HG03025 (cell line): Measurements from ENCODE around the gene CYB5RL.

Source experiments
- ATAC-seq: cut with Tn5 transposase; IDR thresholded peaks from one replicate; pipeline ENCODE4 v1.9.1; 2021; ENCODE audit warnings: mild to moderate bottlenecking, moderate library complexity; ENCODE audit not compliant: unreplicated experiment, low FRiP score

Gene CYB5RL

GRCh38 chr1:54163051-54163450 lies 36.8 kb downstream of the CYB5RL start:
- ATAC-seq = no peak

GRCh38 chr1:54161495-54162168 lies 38.2 kb downstream of the CYB5RL start:
- no peak for ATAC-seq

- no peak for ATAC-seq
Observed at GRCh38 chr1:54160351-54160750, 39.5 kb downstream of the CYB5RL start.

- ATAC-seq = no peak
Observed at GRCh38 chr1:54159733-54160316, 40.0 kb downstream of the CYB5RL start.

- ATAC-seq = no peak
Observed at GRCh38 chr1:54158071-54158470, 41.8 kb downstream of the CYB5RL start.

GRCh38 chr1:54157401-54157800 lies 42.4 kb downstream of the CYB5RL start:
- no peak for ATAC-seq

GRCh38 chr1:54156986-54157385 lies 42.8 kb downstream of the CYB5RL start:
- no peak for ATAC-seq

GRCh38 chr1:54156201-54156600 lies 43.6 kb downstream of the CYB5RL start:
- no peak for ATAC-seq

GRCh38 chr1:54153535-54154439 lies 46.0 kb downstream of the CYB5RL start:
- no peak for ATAC-seq

- ATAC-seq = no peak
Observed at GRCh38 chr1:54152696-54153095, 47.1 kb downstream of the CYB5RL start, which contains the start of gene CDCP2. Gene CDCP2 (minus strand): TSS chr1:54153000. CDS start chr1:54152922, 78 bp downstream.

GRCh38 chr1:54151013-54151412 lies 48.8 kb downstream of the CYB5RL start:
- no peak for ATAC-seq
